Transverse colon (tissue), 4 donors: ENCODE results near the gene HIPK3. TPM values are rescaled to one million over a fixed set of nuclear protein-coding genes. Genes with fewer than 3 reads are reported as not detected.
"Not testable (repeated sequence)": the region's sequence is repeated elsewhere in the genome, so short reads cannot be mapped to it uniquely, and the experiment has no call there.

Source experiments
- DNase-seq: peaks from one replicate; pipeline ENCODE4 v3.0.0-alpha.2; 2019
- H3K27ac ChIP-seq, 4 donors: fragments of 200-600 bp; sonication (generic); 2 replicates each; pipeline ENCODE4 v1.5.1; 2016 to 2018; ENCODE audit warnings: inconsistent platforms in 4 of 4
- H3K27me3 ChIP-seq: fragments of 200-600 bp; sonication (generic); 2 replicates; pipeline ENCODE4 v1.5.1; 2017; ENCODE audit warnings: inconsistent platforms
- H3K36me3 ChIP-seq, 4 donors: fragments of 200-600 bp; sonication (generic); 2 replicates each; pipeline ENCODE4 v1.5.1; 2017 to 2019; ENCODE audit warnings: inconsistent platforms in 4 of 4
- H3K4me1 ChIP-seq, 4 donors: fragments of 200-600 bp; sonication (generic); 2 replicates each; pipeline ENCODE4 v1.5.1; 2017 to 2020; ENCODE audit warnings: inconsistent platforms in 4 of 4
- H3K4me3 ChIP-seq, 4 donors: fragments of 200-600 bp; sonication (generic); 1 replicate in 1 of 4; 2 replicates in 3 of 4; pipeline versions ENCODE4 v1.5.1 to v1.6.1; 2017 to 2019; ENCODE audit warnings: inconsistent platforms in 4 of 4
- H3K9me3 ChIP-seq, 2 donors: fragments of 200-600 bp; sonication (generic); 2 replicates each; pipeline ENCODE4 v1.5.1; 2017 to 2019; ENCODE audit warnings: inconsistent platforms in 2 of 2
- CTCF ChIP-seq, 5 experiments: fragments of 200-600 bp in 3 of 5; fragments of 450-650 bp in 2 of 5; sonication (generic) in 3 of 5; IDR thresholded peaks; 1 replicate in 2 of 5; 2 replicates in 3 of 5; pipeline ENCODE4 v1.5.1; 2016 to 2017; ENCODE audit warnings: antibody characterized with exemption in 5 of 5, inconsistent platforms in 3 of 5, mild to moderate bottlenecking in 2 of 5, moderate library complexity in 1 of 5
- EP300 ChIP-seq: sonication (generic); formaldehyde crosslinking; IDR thresholded peaks from one replicate; pipeline ENCODE4 v1.6.1; 2017; ENCODE audit warnings: antibody characterized with exemption, low read depth
- POLR2A ChIP-seq: fragments of 450-650 bp; IDR thresholded peaks from one replicate; pipeline ENCODE4 v1.6.1; 2016; ENCODE audit warnings: antibody characterized with exemption, mild to moderate bottlenecking, moderate library complexity
- POLR2AphosphoS5 ChIP-seq, 3 donors: sonication (generic); formaldehyde crosslinking; IDR thresholded peaks; one replicate each; pipeline ENCODE4 v1.6.1; 2016; ENCODE audit warnings: antibody characterized with exemption in 3 of 3
- WGBS, 2 donors: methylation state at CpG; one replicate each; pipeline ENCODE4 v1.1.5; 2018; ENCODE audit warnings: low coverage in 1 of 2; 5-methylcytosine and 5-hydroxymethylcytosine counted together
- in situ Hi-C, 4 donors: fragments of 200-750 bp; cut with MboI; loops; one replicate each; pipeline versions ENCODE4 v1.15.0 to v1.15.1; 2017; ENCODE audit warnings: low sequenced_read_pairs in 3 of 4, low pct_ligation_motif_present in 1 of 4, low pct_unique_long_range_greater_than_20kb in 1 of 4
- intact Hi-C: fragments of 100-400 bp; cut with DNase I; formaldehyde crosslinking; loops from one replicate; pipeline ENCODE4 v1.15.1; 2023; ENCODE audit warnings: low total_unique reads
- total RNA-seq, 4 donors: library from RNA; depleted of rRNA; stranded (reverse); fragments of >200 nt; gene quantifications; one replicate each; pipeline ENCODE4 v1.1.0, GENCODE V29; 2016

Gene HIPK3
- total RNA-seq, 4 donors from 2014 or later = 67.0 to 121 (median 86.8) TPM

GRCh38 chr11:33296695-33297094, 39.5 kb downstream of the HIPK3 start:
- WGBS, 2 donors = 83 to 97% methylated on average over 5 of the region's 5 CpGs
- no peak for DNase-seq
- peaks cover 0 to 19% (median 5%) of the 10 kb centered on the region in 4 donors for H3K4me1 ChIP-seq
- no peak overlapping the region for H3K27ac ChIP-seq
- H3K27me3 ChIP-seq = no peaks in the 10 kb centered on the region
- intact Hi-C loops = no loop called here
- in situ Hi-C loops = no loop called here
- no peaks in the 10 kb centered on the region for H3K36me3 ChIP-seq
- TF ChIP-seq EP300 (no peak), POLR2AphosphoS5 (IDR thresholded peaks at IDR 0.05) (no peak), CTCF (IDR thresholded peaks at IDR 0.05) (no peak), POLR2A (no peak)
- H3K9me3 ChIP-seq = no peaks in the 10 kb centered on the region
- H3K4me3 ChIP-seq = no peak overlapping the region

- intact Hi-C loops = no loop called here
- H3K4me3 ChIP-seq = no peak overlapping the region
- no peak overlapping the region for H3K27ac ChIP-seq
- no peaks in the 10 kb centered on the region for H3K9me3 ChIP-seq
- no peaks in the 10 kb centered on the region for H3K27me3 ChIP-seq
- H3K4me1 ChIP-seq = peaks cover 0 to 22% (median 4%) of the 10 kb centered on the region in 4 donors
- DNase-seq = no peak
- in situ Hi-C loops = no loop called here
- 82 to 93% methylated on average over 4 of the region's 4 CpGs for WGBS, 2 donors
- TF ChIP-seq CTCF (IDR thresholded peaks at IDR 0.05) = no peak
- TF ChIP-seq POLR2A = no peak
- TF ChIP-seq EP300 = no peak
- H3K36me3 ChIP-seq = no peaks in the 10 kb centered on the region
Observed at GRCh38 chr11:33303541-33303940, 46.4 kb downstream of the HIPK3 start.

- H3K4me3 ChIP-seq, H3K27ac ChIP-seq, in situ Hi-C loops, H3K36me3 ChIP-seq, H3K27me3 ChIP-seq, H3K9me3 ChIP-seq, intact Hi-C loops, DNase-seq: not testable (repeated sequence)
- H3K4me1 ChIP-seq = peaks cover 0 to 22% (median 2%) of the 10 kb centered on the region in 4 donors
- 98% methylated on average over 6 of the region's 6 CpGs; no CpG with 5 or more reads in 1 of the 2 donors for WGBS, 2 donors
Observed at GRCh38 chr11:33306821-33307220, 49.6 kb downstream of the HIPK3 start.

GRCh38 chr11:33307984-33308383, 50.8 kb downstream of the HIPK3 start:
- H3K4me1 ChIP-seq = peaks cover 0 to 24% (median 2%) of the 10 kb centered on the region in 4 donors
- in situ Hi-C loops = no loop called here
- DNase-seq = no peak
- TF ChIP-seq POLR2A (no peak), EP300 (no peak)
- H3K4me3 ChIP-seq = no peak overlapping the region
- intact Hi-C loops = no loop called here
- H3K9me3 ChIP-seq = no peaks in the 10 kb centered on the region
- no peaks in the 10 kb centered on the region for H3K36me3 ChIP-seq
- H3K27ac ChIP-seq = no peak overlapping the region
- H3K27me3 ChIP-seq = no peaks in the 10 kb centered on the region

GRCh38 chr11:33309118-33309517, 51.9 kb downstream of the HIPK3 start:
- TF ChIP-seq POLR2A = no peak
- no peak for TF ChIP-seq EP300
- no peak for TF ChIP-seq CTCF (IDR thresholded peaks at IDR 0.05)
- no peak for TF ChIP-seq POLR2AphosphoS5 (IDR thresholded peaks at IDR 0.05)
- Histone ChIP-seq H3K4me3 (no peak overlapping the region), H3K4me1 (peaks cover 0 to 30% (median 0%) of the 10 kb centered on the region in 4 donors), H3K9me3 (no peaks in the 10 kb centered on the region), H3K27ac (no peak overlapping the region), H3K27me3 (no peaks in the 10 kb centered on the region), H3K36me3 (no peaks in the 10 kb centered on the region)
- 95 to 100% methylated on average over 1 of the region's 1 CpG for WGBS, 2 donors
- intact Hi-C loops = no loop called here
- in situ Hi-C loops = no loop called here
- DNase-seq = no peak
